ENCODE data around the gene TMEM186. TPM values are rescaled to one million over a fixed set of nuclear protein-coding genes. Genes with fewer than 3 reads are reported as not detected.

The TMEM186 gene
- total and polyA plus RNA-seq, 9 of the 15 experiments (the other 6 are each of a cell fraction or from before 2014, with no cell fraction given), result 10.1 to 33.4 (median 16.4) TPM

GRCh38 chr16:8798174-8798527 lies 712 bp upstream of the TMEM186 start (continued):
- TF ChIP-seq POU5F1 (IDR thresholded peaks at IDR 0.05; ENCODE audit: borderline replicate concordance, low read depth, low read length, partially characterized antibody) (no peak), TGIF2 (CRISPR knock-in tag; IDR thresholded peaks at IDR 0.05) (no peak), ESRRA (IDR thresholded peaks at IDR 0.05; ENCODE audit: borderline replicate concordance, low read depth) (peak; percentile 92), ZNF282 (CRISPR knock-in tag; IDR thresholded peaks at IDR 0.05) (no peak), CCAR2 (IDR thresholded peaks at IDR 0.05; ENCODE audit: low read depth, low read length) (no peak), MCM7 (IDR thresholded peaks at IDR 0.05) (no peak), ZMIZ1 (IDR thresholded peaks at IDR 0.05; ENCODE audit: low read depth in 2 of 2, low read length in 2 of 2) (no peak), PML (IDR thresholded peaks at IDR 0.05; ENCODE audit: low read length) (0 out of 2 replicates have a peak, but pooled peaks have one; percentile 23), ELF4 (CRISPR knock-in tag; IDR thresholded peaks at IDR 0.05) (no peak), HDAC1 (IDR thresholded peaks at IDR 0.05) (no peak), NBN (IDR thresholded peaks at IDR 0.05; ENCODE audit: low read depth) (peak; percentile 15; the same call in 1 of the 2 replicates), NEUROD1 (IDR thresholded peaks at IDR 0.05; ENCODE audit: borderline replicate concordance, low read depth, low read length, partially characterized antibody) (peak; percentile 51), TEAD1 (CRISPR knock-in tag; IDR thresholded peaks at IDR 0.05) (no peak; a peak in 1 of 4 replicates), HMG20B (CRISPR knock-in tag; IDR thresholded peaks at IDR 0.05) (no peak), ZBTB17 (CRISPR knock-in tag; IDR thresholded peaks at IDR 0.05) (no peak), ATF7 (IDR thresholded peaks at IDR 0.05) (no peak), BCOR (IDR thresholded peaks at IDR 0.05) (peak; percentile 63; the same call in 1 of the 2 replicates), EP300 (IDR thresholded peaks at IDR 0.05; ENCODE audit: low read length) (no peak)
- TF ChIP-seq, protein P1, sequence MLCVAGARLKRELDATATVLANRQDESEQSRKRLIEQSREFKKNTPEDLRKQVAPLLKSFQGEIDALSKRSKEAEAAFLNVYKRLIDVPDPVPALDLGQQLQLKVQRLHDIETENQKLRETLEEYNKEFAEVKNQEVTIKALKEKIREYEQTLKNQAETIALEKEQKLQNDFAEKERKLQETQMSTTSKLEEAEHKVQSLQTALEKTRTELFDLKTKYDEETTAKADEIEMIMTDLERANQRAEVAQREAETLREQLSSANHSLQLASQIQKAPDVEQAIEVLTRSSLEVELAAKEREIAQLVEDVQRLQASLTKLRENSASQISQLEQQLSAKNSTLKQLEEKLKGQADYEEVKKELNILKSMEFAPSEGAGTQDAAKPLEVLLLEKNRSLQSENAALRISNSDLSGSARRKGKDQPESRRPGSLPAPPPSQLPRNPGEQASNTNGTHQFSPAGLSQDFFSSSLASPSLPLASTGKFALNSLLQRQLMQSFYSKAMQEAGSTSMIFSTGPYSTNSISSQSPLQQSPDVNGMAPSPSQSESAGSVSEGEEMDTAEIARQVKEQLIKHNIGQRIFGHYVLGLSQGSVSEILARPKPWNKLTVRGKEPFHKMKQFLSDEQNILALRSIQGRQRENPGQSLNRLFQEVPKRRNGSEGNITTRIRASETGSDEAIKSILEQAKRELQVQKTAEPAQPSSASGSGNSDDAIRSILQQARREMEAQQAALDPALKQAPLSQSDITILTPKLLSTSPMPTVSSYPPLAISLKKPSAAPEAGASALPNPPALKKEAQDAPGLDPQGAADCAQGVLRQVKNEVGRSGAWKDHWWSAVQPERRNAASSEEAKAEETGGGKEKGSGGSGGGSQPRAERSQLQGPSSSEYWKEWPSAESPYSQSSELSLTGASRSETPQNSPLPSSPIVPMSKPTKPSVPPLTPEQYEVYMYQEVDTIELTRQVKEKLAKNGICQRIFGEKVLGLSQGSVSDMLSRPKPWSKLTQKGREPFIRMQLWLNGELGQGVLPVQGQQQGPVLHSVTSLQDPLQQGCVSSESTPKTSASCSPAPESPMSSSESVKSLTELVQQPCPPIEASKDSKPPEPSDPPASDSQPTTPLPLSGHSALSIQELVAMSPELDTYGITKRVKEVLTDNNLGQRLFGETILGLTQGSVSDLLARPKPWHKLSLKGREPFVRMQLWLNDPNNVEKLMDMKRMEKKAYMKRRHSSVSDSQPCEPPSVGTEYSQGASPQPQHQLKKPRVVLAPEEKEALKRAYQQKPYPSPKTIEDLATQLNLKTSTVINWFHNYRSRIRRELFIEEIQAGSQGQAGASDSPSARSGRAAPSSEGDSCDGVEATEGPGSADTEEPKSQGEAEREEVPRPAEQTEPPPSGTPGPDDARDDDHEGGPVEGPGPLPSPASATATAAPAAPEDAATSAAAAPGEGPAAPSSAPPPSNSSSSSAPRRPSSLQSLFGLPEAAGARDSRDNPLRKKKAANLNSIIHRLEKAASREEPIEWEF (CRISPR knock-in tag; IDR thresholded peaks at IDR 0.05), result no peak
- TF ChIP-seq, protein P2, sequence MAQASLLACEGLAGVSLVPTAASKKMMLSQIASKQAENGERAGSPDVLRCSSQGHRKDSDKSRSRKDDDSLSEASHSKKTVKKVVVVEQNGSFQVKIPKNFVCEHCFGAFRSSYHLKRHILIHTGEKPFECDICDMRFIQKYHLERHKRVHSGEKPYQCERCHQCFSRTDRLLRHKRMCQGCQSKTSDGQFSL (CRISPR knock-in tag; IDR thresholded peaks at IDR 0.05), result no peak
- TF ChIP-seq, protein P2 (tag; IDR thresholded peaks at IDR 0.05), result no peak

Measured in K562 (cell line).